ENCODE measurements around the gene MEGF11.

Gene MEGF11

DNA sequence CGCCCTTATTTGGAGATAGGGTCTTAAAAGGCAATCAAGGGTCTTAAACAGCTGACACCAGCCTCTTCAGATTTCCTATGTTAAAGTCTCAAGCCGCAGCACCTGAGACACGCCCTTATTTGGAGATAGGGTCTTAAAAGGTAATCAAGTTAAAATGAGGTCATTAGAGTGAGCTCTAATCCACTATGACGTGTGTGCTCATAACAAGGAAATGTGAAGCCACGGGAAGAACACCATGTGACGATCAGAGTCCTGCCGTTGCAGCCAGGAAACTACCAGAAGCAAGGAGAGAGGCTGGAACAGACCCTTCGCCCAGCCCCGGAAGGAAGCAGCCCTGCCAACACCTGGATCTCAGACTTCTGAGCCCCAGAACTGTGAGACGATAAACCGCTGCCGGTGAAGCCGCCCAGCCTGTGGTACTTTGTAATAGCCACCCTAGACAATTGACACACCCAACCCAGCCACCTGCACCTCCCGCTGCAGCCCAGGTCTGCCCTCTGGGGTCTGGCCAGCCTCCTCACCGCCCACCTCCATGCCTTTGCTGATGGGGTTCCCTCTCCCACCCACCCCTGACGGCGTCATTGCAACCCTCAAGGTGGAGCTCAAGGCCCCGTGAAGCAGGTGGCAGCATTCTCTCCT is 137.9 kb downstream of the MEGF11 start:
- DNase-seq (ENCODE audit: low spot score): no peak

DNA sequence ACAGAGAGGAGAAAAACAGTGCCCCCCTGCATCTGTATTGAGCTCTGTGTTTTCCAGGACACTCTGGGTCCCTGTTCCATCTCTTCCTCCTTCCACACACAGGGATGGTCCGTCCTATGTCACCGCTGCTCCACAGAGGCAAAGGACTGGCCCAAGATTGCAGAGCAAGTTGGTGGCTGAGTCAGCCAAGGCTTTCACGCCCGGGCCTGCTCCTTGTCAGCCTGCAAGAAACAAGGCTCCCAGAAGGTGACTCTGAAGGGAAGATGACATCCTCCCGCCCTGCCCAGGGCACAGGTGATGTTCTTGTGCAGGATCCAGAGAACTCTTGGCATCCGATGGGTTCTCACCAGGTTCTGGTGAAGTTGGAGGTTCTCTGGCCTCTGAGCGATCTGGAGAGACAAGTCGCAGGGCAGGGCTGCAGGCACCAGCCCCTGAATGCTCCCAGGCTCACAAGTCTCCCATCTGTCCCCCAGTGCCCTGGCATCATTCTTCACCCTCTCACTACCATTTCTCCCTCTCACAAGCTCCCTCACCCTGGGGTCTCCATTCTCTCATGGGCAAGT is 138.6 kb downstream of the MEGF11 start:
- DNase-seq (ENCODE audit: low spot score): no peak

DNA sequence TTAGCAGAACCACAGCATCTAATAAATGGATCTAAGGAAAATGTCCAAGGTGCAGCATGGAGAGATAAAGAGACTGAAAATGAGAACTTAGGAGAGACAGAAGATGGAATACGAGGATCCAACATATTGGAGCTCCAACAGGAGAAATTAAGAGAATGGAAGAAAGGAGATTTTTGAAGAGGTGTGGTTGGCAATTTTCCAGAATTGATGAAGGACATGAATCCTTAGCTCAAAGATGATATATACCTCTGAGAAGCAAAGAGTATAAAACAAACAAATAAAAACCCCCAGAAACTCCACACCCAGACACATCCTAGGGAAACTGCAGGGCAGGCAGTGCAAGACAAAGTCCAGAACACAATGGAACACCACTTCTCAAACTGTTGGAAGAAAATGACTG is 141.2 kb downstream of the MEGF11 start:
- no peak for DNase-seq (ENCODE audit: low spot score)

DNA sequence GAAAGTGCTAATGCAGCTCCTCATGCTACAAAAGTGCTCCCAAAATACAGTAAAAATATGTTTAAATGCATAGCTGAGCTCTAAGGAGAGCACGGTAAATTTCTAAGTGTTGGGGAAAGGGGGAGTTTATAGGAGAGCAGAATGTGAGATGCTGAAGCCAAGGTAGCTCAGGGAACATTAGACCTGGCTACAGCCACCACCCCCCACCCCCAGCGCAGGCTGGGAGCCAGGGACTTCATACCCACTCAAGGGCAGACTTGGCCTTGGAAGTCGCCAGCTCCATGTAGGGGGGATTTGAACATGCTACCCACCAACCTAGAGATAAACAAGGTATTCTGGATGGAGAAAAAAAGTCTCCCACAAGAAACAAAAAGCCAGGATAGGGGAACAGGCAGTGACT is 142.2 kb downstream of the MEGF11 start:
- DNase-seq (ENCODE audit: low spot score): no peak

GRCh38 chr15:66110864-66111263 is 142.7 kb downstream of the MEGF11 start:
- no peak for DNase-seq (ENCODE audit: low spot score)

GRCh38 chr15:66109826-66110225 is 143.7 kb downstream of the MEGF11 start:
- DNase-seq (ENCODE audit: low spot score): no peak

DNA sequence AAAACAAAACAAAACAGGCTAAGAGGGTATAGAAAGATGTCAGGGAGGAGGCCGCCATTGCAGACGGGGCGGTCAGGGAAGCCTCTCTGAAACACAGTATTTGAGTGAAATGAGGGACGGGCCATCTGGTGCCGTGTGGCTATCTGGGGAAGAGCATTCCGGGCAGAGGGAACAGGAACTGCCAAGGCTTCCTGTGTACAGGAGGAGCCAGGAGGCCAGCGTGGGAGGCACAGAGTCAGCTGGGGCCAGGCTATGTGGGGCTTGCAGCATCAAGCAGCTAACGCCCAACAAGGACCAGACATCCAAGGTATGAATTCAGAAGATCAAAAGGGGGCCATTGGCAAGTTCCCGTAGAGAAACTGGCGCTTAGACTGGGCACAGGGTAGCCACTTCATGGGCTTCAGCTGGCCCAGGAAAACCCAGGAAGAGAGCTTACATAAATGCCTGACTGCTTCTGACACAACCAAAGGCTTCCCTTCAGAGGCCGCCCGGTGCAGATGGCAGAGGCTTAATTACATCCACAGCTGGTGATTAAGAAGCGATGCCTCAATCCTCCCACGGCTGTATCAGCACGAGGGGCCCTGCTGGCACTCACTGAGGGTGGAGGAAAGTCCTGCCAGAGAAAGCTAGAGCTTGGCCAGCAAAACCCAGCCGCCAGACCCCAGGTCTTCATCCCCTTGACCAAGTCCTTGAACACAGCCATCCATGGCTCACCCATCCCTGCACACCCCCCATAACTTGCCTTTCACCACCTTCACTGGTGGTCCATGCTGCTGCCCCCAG is 144.9 kb downstream of the MEGF11 start:
- no peak for DNase-seq (ENCODE audit: low spot score)

- no peak for DNase-seq (ENCODE audit: low spot score)
These were observed 146.5 kb downstream of the MEGF11 start for GRCh38 chr15:66107070-66107469.

DNA sequence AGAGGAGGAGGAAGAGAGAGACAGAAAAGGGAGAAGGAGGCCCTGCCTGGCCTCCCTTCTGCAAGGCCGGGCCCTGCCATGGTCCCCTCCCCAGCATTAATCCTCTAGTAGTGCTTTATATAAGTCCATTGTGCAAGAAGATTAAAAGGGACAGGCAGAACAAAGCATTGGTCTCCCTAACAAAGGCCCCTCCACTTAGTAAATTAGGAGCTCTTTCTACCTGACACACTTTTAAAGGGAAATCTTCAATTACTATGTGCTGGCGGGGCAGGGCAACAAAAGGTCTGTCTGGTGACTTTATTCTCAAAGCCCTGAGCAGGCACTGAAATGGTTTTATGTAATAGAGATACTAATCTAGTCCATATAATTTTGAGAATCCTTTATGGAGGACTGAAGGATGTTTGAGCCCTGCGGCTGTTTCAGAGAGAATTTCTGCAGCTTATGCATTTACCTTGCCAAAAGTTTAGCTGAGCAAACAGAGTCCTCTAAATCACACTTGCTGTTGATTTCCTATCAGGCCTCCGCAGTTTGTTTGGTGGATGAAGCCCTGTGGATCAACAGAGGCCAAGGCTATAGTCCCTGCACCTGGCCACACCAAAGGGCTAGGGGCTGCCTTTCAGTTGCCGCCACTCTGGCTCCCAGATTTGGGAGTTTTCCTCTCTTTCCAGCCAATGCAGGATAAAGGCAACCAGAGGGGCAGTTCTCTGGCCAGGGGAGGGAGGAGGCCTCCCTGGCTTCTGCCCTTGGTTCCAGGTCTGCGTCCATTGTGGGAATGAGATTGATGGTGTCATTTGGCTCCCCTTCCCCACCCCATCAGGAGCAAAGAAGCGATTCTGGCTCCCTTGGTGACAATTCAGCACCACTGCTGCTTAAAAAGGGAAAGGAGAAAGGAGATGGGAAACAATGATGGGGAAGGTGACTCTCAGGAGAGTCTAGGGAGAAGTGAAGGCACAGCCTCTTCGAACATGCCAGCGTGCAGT is 148.0 kb downstream of the MEGF11 start:
- no peak for DNase-seq (ENCODE audit: low spot score)

- no peak for DNase-seq (ENCODE audit: low spot score)
These were observed 150.3 kb downstream of the MEGF11 start for GRCh38 chr15:66103293-66103590.

GRCh38 chr15:66102563-66103292 is 150.8 kb downstream of the MEGF11 start:
- no peak for DNase-seq (ENCODE audit: low spot score)

DNA sequence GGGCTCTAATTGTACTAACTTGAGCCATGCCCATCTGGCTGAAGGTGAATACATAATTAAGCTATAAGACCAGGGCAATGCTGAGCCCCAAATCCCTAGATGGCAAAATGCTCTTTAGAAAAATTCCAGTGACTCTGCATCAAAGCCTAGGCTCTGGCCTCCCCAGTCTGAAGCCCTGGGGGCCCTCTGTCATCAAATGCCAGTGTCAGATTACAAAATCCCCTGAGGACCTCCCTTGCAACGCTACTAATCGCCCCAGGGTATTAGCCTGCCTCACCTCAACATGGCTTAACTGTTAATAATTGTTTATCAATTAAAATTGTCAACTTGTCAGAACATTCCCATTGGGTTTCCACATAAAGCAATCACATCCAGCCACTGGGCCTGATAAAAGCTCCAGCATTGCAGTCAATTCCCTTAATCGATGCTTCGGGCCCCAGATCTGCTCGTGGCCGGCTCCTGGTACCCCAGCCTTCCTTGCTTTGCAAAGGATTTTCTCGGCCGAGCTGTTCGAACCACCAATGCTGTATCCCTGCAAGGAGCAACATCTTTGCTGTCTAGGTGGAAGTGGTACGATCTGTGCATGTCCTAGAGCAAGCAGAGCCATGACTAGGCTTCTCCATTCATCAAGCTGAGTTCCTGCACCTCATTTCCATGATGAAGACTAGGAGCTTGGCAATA is 151.7 kb downstream of the MEGF11 start:
- DNase-seq (ENCODE audit: low spot score): no peak

DNA sequence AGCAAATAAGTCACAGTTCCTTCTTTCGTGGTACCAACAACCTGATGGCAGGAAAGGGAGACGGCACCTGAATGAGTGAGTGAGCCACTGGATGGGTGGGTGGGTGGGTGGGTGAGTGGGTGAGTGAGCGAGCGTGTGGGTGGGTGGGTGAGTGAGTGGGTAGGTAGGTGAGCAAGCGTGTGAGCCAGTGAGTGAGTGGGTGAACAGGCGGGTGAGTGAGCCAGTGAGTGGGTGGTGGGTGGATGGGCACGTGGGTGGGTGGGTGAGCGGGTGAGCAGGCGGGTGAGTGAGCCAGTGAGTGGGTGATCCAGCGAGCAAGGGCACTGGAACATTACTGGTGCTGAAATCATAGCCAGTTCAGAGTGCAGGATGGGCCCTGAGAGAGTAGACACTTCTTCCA is 152.8 kb downstream of the MEGF11 start:
- no peak for DNase-seq (ENCODE audit: low spot score)

GRCh38 chr15:66099950-66100671 is 153.4 kb downstream of the MEGF11 start:
- no peak for DNase-seq (ENCODE audit: low spot score)

DNA sequence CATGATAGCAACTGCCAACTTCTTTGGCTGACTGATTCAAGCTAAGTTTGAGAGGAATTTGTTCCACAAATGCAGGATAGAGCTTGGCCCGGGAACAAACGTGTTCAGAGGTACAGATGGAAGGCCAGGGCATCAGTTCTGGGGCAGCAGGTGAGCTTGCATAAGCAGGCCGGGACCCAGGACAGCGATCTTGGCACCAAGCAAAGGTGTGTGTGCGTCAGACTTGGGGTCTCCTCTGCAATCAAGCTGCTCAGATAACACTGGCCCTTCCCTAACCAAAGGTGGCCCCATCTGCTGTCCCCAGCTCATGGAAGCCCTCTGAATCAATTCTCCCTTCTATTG is 155.6 kb downstream of the MEGF11 start:
- no peak for DNase-seq (ENCODE audit: low spot score)

DNA sequence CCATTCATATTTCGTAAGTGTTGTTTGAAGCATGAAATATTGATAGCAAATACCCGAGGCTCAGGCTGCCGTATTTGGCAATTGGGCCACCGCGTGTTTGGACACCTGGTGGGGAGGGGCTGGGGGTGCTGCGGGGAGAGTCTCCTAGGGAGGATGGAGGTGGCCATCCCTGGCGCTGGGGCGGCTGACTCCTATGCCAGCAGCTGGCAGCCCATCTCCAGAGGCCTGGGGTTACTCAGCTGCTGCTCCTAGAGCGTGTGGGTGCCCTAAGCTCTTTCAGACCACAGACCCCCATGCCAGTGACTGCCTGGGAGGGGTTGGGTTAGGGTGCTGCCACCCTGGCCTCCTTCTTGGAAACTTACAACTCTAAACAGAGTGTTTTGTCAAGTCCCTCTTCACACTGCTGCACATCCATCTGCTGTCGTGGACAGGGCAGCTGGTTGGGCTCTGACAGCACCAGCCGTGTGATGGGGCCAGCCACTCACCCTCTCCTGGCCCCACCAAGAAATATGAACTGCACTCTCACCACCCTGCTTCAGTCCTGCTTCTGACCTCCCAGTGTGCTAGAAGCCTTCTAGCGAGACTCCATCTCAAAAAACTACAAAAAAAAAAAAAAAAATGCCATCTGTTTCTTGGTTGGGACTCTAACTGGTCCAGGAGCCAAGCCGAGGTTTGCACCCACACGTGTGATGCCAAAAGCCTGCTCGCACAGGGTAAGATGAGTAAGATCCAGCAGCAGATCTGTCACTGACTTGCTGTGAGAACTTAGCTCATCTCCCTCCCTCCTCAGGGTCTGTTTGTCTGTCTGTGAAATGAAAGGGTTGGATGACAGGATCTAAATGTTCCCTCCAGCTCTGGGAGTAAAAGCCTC is 156.2 kb downstream of the MEGF11 start:
- DNase-seq (ENCODE audit: low spot score): no peak

DNA sequence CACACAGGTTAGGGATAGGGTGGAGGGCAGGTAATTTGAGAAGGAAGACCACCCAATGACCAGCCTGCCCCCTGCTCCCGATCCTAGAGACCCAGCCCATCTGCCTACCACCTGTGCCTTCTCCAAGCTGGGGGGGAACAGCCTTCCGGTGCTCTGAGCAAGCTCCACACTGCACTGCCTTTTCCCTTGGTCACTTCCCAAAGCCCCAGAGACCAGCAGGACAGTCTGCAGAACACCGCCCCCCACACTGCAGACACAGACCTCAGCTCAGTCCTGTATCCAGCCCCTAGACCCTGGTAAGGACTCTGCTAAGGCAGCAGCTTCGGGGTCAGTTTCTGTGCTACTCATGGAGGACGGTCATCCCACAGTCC is 156.9 kb downstream of the MEGF11 start:
- no peak for DNase-seq (ENCODE audit: low spot score)

GRCh38 chr15:66095871-66096687 is 157.5 kb downstream of the MEGF11 start:
- DNase-seq (ENCODE audit: low spot score): no peak
